Subcutaneous abdominal adipose tissue (tissue), 5 donors: ENCODE measurements around the gene CCDC192.

ENCODE experiments used
- H3K27ac ChIP-seq: one replicate; pipeline ENCODE4 v1.7.0; 2013; ENCODE audit warnings: low read depth, mild to moderate bottlenecking, inconsistent platforms, low read length, moderate library complexity
- H3K27me3 ChIP-seq, 5 donors: one replicate each; pipeline ENCODE4 v1.7.0; 2013; ENCODE audit warnings: low read length in 5 of 5, inconsistent platforms in 1 of 5; ENCODE audit not compliant: control insufficient read depth in 5 of 5, insufficient read depth in 4 of 5
- H3K36me3 ChIP-seq, 5 donors: one replicate each; pipeline ENCODE4 v1.7.0; 2013; ENCODE audit warnings: low read length in 5 of 5; ENCODE audit not compliant: control insufficient read depth in 5 of 5, insufficient read depth in 5 of 5
- H3K4me1 ChIP-seq, 5 donors: one replicate each; pipeline ENCODE4 v1.7.0; 2013; ENCODE audit warnings: low read length in 5 of 5, mild to moderate bottlenecking in 3 of 5, moderate library complexity in 1 of 5; ENCODE audit not compliant: control insufficient read depth in 5 of 5, insufficient read depth in 5 of 5
- H3K4me3 ChIP-seq, 5 donors: one replicate each; pipeline ENCODE4 v1.7.0; 2013; ENCODE audit warnings: low read length in 5 of 5, low read depth in 1 of 5
- H3K9ac ChIP-seq, 5 donors: one replicate each; pipeline ENCODE4 v1.7.0; 2013; ENCODE audit warnings: low read length in 5 of 5, mild to moderate bottlenecking in 4 of 5, moderate library complexity in 3 of 5
- H3K9me3 ChIP-seq, 5 donors: one replicate each; pipeline ENCODE4 v1.7.0; 2013; ENCODE audit warnings: low read length in 5 of 5; ENCODE audit not compliant: control insufficient read depth in 5 of 5
- donor health status: healthy.
- donor health status: healthy.
- donor health status: healthy.
- donor health status: healthy.
- donor health status: healthy.

The CCDC192 gene

GRCh38 chr5:127757576-127757975 lies 54.4 kb downstream of the CCDC192 start:
- H3K9me3 ChIP-seq: no peaks in the 10 kb centered on the region

GRCh38 chr5:127758766-127759283 lies 55.6 kb downstream of the CCDC192 start:
- Histone ChIP-seq H3K9ac (no peak overlapping the region), H3K27ac (no peak overlapping the region), H3K4me3 (no peak overlapping the region), H3K36me3 (no peaks in the 10 kb centered on the region), H3K4me1 (peaks cover 0 to 7% (median 0%) of the 10 kb centered on the region in 5 donors), H3K27me3 (no peaks in the 10 kb centered on the region), H3K9me3 (no peaks in the 10 kb centered on the region)

More at GRCh38 chr5:127757576-127757975, 54.4 kb downstream of the CCDC192 start:
- no peak overlapping the region for H3K9ac ChIP-seq
- H3K27me3 ChIP-seq: no peaks in the 10 kb centered on the region
- no peak overlapping the region for H3K27ac ChIP-seq
- H3K4me3 ChIP-seq: no peak overlapping the region
- H3K36me3 ChIP-seq: no peaks in the 10 kb centered on the region
- H3K4me1 ChIP-seq: peaks cover 0 to 7% (median 0%) of the 10 kb centered on the region in 5 donors

GRCh38 chr5:127761869-127762268 lies 58.7 kb downstream of the CCDC192 start:
- Histone ChIP-seq H3K4me1 (peaks cover 0 to 7% (median 0%) of the 10 kb centered on the region in 5 donors), H3K4me3 (no peak overlapping the region), H3K27ac (no peak overlapping the region)

GRCh38 chr5:127762412-127762811 lies 59.2 kb downstream of the CCDC192 start:
- no peaks in the 10 kb centered on the region for H3K9me3 ChIP-seq

More at GRCh38 chr5:127761869-127762268, 58.7 kb downstream of the CCDC192 start:
- H3K9ac ChIP-seq: no peak overlapping the region
- H3K9me3 ChIP-seq: no peaks in the 10 kb centered on the region
- H3K36me3 ChIP-seq: no peaks in the 10 kb centered on the region
- no peaks in the 10 kb centered on the region for H3K27me3 ChIP-seq

GRCh38 chr5:127766676-127767335 lies 63.6 kb downstream of the CCDC192 start:
- Histone ChIP-seq H3K36me3 (no peaks in the 10 kb centered on the region), H3K4me3 (no peak overlapping the region), H3K27me3 (no peaks in the 10 kb centered on the region), H3K9me3 (no peaks in the 10 kb centered on the region), H3K4me1 (peaks cover 0 to 7% (median 0%) of the 10 kb centered on the region in 5 donors), H3K9ac (no peak overlapping the region), H3K27ac (no peak overlapping the region)

More at GRCh38 chr5:127762412-127762811, 59.2 kb downstream of the CCDC192 start:
- H3K4me1 ChIP-seq: peaks cover 0 to 7% (median 0%) of the 10 kb centered on the region in 5 donors
- H3K36me3 ChIP-seq: no peaks in the 10 kb centered on the region
- H3K27ac ChIP-seq: no peak overlapping the region
- no peak overlapping the region for H3K9ac ChIP-seq
- H3K4me3 ChIP-seq: no peak overlapping the region
- H3K27me3 ChIP-seq: no peaks in the 10 kb centered on the region

- Histone ChIP-seq H3K9ac (no peak overlapping the region), H3K4me3 (no peak overlapping the region), H3K36me3 (no peaks in the 10 kb centered on the region), H3K9me3 (no peaks in the 10 kb centered on the region), H3K27ac (no peak overlapping the region), H3K27me3 (no peaks in the 10 kb centered on the region), H3K4me1 (peaks cover 0 to 2% (median 0%) of the 10 kb centered on the region in 5 donors)
These were observed 66.2 kb downstream of the CCDC192 start for GRCh38 chr5:127769386-127769785.

GRCh38 chr5:127770272-127770671 lies 67.1 kb downstream of the CCDC192 start:
- Histone ChIP-seq H3K27me3 (no peaks in the 10 kb centered on the region), H3K36me3 (no peaks in the 10 kb centered on the region), H3K9ac (no peak overlapping the region), H3K27ac (no peak overlapping the region), H3K4me3 (no peak overlapping the region), H3K4me1 (peaks cover 0 to 2% (median 0%) of the 10 kb centered on the region in 5 donors), H3K9me3 (peaks cover 0 to under 1% (median 0%) of the 10 kb centered on the region in 5 donors)

GRCh38 chr5:127772531-127772930 lies 69.3 kb downstream of the CCDC192 start:
- Histone ChIP-seq H3K9me3 (peaks cover 0 to 8% (median 1%) of the 10 kb centered on the region in 5 donors), H3K9ac (no peak overlapping the region), H3K27ac (no peak overlapping the region), H3K27me3 (no peaks in the 10 kb centered on the region), H3K4me3 (no peak overlapping the region), H3K36me3 (no peaks in the 10 kb centered on the region), H3K4me1 (no peaks in the 10 kb centered on the region)

GRCh38 chr5:127774221-127774620 lies 71.0 kb downstream of the CCDC192 start:
- Histone ChIP-seq H3K27me3 (no peaks in the 10 kb centered on the region), H3K36me3 (no peaks in the 10 kb centered on the region), H3K9ac (no peak overlapping the region), H3K4me1 (no peaks in the 10 kb centered on the region), H3K27ac (no peak overlapping the region), H3K4me3 (no peak overlapping the region), H3K9me3 (peaks cover 0 to 9% (median 3%) of the 10 kb centered on the region in 5 donors)

- Histone ChIP-seq H3K27me3 (no peaks in the 10 kb centered on the region), H3K4me3 (no peak overlapping the region), H3K36me3 (no peaks in the 10 kb centered on the region), H3K27ac (no peak overlapping the region), H3K9me3 (peaks cover 0 to 9% (median 3%) of the 10 kb centered on the region in 5 donors), H3K4me1 (no peaks in the 10 kb centered on the region), H3K9ac (no peak overlapping the region)
These were observed 73.3 kb downstream of the CCDC192 start for GRCh38 chr5:127776477-127776876.
